NOMO-1 (cell line): ENCODE results near the gene NUP210.
"Not testable (repeated sequence)": the region's sequence is repeated elsewhere in the genome, so short reads cannot be mapped to it uniquely, and the experiment has no call there.

Experiments used
- DNase-seq, 2 experiments: peaks; one replicate each; lab custom pipeline; 2025; ENCODE audit not compliant: unreplicated experiment in 2 of 2; lab: John Stamatoyannopoulos, UW

Gene NUP210

GRCh38 chr3:13420045-13420830 is at the start of gene NUP210:
Gene NUP210, minus strand, starts transcription at chr3:13420322. Its CDS starts 96 bp downstream, at chr3:13420226.
- DNase-seq: peak; percentile 65 to 86

GRCh38 chr3:13466781-13467180 is 46.7 kb upstream of the NUP210 start:
- DNase-seq: no peak

DNA sequence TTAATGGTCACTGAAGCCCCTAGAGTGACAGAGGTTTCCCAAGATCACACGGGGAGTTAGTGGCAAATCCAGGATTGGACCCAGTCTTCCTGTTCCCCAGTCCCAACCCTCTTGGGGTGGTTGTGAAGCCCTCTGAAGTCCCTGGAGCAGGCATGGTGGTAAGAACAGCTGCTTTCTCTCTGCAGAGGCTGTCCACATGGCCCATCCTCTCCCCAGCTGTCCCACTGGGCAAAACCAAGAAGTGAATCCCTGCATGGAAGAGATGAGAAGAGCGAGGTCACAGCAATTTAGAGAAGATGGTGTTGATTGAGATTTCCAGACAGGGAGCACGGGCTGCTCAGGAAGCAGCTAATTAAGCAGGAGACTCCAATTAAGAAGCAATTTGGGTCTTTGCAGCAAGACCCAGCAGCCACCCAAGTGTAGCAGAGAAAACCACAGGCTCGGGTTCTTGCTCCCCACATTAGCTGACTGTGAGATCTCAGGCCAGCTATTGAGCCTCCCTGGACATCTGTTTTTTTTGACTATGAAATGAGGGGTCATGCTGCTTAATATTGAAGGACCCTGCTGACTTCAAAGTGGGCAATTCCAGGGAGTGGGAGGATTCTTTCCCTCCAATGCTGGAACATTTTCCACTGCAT is 45.2 kb upstream of the NUP210 start:
- DNase-seq: no peak

DNA sequence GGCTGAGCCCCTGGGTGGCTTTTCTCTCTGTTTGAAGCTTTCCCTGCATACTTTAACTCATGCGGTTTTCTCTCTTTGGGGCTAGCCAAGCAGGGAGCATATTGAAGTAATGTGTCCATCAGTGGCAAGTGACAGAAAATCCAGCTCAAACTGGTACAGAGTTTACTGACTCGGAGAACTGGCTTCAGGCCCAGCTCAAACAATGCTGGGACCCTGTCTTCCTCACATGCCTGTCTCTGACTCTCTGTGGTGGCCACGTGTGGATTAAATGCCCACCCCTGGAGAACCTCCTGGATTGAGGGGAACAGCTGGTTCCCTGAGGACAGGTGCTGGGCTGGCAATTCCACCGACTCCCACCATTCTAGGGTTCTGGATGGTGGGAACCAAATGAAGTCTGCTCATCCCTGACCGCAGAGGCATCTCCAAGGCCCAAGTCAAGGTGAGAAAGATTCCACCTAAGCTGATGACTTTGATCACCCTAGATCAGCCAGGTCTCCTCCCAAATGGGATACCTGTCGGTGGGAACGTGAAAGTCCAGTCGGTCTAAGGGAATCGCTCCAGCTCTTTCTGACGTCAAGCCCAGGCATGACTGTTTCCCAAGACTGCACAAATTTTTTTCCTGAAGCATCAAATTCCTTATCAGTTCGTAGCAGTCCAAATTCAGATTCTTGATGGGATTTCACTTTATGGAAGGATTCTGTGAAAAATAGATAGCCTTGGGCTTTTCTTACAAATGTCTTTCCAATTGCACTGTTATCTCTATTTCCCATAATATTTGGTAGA is 43.7 kb upstream of the NUP210 start:
- DNase-seq: no peak

DNA sequence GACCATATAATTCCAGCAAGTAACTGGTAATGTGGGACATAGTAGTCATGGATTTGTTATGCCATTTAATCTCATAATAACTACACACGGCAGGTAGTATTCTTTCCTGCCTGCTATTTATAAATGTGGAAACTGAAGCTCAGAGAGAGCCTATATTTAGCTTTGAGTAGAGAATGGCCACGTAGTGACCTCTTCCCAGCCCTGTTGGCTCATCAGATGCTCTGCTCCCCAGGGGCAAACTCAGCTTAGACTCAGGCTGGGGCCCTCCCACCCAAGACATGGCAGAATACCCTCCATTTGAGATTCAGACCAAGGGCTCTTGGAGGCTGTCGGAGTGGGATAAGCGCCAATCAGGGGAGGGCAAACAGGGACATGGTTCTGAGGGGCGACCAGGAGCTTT is 42.7 kb upstream of the NUP210 start:
- DNase-seq: no peak

GRCh38 chr3:13462125-13462629 is 42.1 kb upstream of the NUP210 start:
- no peak for DNase-seq

GRCh38 chr3:13461169-13462124 is 41.3 kb upstream of the NUP210 start:
- DNase-seq: peak; percentile 52

- no peak for DNase-seq
Measured at GRCh38 chr3:13460341-13460736, 40.2 kb upstream of the NUP210 start.

GRCh38 chr3:13459605-13460340 is 39.7 kb upstream of the NUP210 start:
- DNase-seq: no peak

- DNase-seq: no peak
Measured at GRCh38 chr3:13457593-13457992, 37.5 kb upstream of the NUP210 start.

DNA sequence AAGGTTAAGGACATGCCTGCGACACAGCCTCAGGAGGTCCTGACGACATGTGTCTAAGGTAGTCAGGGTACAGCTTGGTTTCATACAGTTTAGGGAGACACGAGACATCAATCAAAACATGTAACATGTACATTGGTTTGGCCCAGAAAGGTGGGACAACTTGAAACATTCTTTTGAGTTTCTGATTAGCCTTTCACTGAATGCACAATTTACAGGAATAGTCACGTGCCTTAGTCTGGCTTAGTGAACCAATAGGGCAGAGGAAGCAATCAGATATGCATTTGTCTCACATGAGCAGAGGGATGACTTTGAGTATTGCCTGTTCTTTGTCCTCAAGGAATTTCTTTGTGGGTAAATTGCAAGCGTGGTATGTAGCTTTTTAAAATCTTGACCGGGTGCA is 35.5 kb upstream of the NUP210 start:
- no peak for DNase-seq

- peak; percentile 50 to 82 for DNase-seq
Measured at GRCh38 chr3:13452490-13453335, 32.6 kb upstream of the NUP210 start.

DNA sequence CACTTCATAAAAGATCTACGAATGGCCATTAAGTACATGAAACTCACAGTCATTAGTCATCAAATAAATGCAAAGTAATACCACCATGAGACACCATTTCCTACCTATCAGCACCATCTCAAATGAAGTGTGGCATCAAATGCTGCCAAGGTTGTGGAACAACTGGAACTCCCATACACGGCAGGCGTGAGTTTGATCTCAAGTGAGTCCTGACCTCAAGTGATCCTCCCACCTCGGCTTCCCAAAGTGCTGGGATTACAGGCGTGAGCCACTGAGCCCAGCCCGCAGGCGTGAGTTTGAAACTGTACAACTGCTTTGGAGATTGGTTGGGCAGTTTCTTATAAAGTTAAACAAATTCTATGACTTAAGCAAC is 31.2 kb upstream of the NUP210 start:
- no peak for DNase-seq

- not testable (repeated sequence) for DNase-seq
Measured at GRCh38 chr3:13442882-13443281, 22.8 kb upstream of the NUP210 start.

DNA sequence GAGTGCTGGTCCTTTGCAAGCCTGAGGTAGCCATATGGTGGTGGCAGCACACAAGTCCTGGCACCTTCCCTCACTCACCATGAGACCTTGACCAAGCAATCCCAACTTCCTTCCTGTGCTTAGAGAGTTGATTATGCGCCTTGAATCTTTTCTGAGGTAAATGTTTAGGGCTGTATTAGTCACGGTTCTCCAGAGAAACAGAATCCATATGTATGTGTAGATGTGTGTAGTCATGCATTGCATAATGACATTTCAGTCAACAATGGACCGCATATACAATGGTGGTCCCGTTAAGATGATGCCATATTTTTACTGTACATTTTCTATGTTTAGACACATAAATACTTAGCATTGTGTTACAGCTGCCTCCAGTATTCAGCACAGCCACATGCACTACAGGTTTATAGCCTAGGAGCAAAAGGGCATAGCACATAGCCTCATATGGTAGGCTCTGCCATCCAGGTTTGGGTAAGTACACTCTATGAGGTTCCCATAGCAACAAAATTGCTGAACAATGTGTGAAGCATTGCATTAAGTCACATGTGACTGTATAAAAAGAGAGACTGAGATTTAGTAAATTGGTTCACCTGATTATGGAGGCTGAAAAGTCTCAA is 20.2 kb upstream of the NUP210 start:
- no peak for DNase-seq

- DNase-seq: not testable (repeated sequence)
Measured at GRCh38 chr3:13436213-13436612, 16.1 kb upstream of the NUP210 start.

DNA sequence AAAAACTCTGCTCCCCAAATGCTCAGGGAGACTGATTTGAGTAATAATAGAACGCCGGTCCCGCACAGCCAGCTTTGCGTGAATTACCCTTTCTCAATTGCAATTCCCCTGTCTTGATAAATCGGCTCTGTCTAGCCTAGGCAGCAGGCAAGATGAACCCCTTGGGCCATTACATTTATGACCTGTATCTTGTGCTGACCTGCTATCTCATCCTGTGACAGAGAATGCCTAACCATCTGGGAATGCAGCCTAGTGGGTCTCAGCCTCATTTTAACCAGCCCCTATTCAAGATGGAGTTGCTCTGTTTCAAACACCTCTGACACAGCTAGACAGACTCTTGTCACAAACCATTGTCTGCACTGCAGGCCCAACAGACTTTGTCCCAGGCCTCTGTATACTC is 13.8 kb upstream of the NUP210 start:
- no peak for DNase-seq

DNA sequence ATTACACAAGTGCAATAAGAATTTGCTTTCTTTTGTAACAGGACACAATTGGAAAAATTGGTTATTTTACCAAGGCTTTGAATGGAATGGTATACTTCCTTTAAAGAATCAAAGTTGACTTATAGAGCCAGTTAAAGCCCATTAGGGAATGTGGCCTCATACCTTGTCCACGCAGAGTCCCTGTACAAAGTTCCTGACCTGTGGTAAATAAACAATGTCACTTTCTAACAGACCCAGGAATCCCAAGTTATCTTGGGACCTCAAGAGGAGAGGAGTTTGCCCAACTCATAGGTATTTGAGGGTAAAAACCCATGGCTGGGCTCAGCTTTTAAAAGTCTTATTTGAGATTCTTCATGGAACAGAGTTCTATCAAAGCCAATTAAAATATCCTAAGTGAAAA is 12.0 kb upstream of the NUP210 start:
- no peak for DNase-seq
